Amygdala (tissue), 56 donors: ENCODE results near the gene NEK10.

Source experiments
- DNase-seq, 56 donors: peaks; one replicate each; lab custom pipeline; 2025; lab: John Stamatoyannopoulos, UW

NEK10 gene

DNA sequence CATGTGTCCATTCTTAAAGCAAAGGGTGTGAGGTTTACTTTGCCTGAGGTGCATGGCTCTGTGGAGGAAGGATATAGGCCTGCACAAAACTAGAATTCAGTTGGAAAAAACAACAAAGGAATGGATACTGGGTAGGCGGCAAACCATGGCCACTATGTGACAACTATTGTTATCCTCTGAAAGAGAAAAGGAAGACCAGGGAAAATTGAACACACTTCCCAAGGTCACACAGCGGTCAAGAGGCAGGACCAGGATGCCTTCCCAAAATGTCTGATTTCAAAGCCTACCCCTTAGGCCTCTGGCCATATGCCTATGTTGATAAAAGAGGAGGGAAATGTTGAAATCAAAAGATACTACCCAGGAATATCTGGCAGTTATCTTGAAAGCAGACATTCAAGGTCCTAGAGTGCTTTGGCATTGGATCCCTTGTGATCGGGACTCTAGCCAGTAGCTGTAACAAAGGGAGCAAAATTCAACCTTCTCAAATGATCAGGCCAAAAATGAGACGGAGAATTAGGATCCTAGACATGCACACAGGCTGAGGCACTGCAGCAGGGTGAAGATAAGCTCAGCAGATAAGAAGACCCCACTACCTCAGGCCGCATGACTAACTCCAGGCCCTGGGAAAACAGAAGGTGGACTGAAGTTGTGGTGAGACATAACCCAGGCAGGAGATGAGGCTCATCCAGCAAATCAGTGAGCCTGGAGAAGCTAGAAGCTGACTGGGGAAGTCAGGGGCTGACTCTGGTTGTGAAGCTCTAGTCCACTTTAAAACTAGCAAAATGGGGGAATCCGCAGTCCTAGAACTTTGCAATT lies 292.2 kb downstream of the NEK10 start:
- no peak for DNase-seq

DNA sequence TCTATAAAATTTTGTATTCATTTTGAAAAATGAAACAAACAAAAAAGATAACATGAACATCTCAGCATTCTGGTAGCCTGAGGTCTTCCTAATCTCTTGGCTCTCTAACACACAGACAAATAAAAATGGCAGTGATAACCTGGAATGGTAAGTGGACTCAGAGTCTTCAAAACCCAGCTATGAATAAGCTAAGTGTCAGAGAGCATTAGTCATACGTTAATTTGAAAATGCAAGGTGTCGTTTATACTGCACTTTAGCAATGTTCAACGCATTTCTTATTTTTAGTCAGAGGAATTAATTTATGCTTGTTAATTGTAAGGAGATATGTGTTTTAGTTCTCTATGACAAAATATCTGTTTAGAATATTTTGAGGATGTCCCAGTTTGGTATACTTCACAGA lies 294.3 kb downstream of the NEK10 start:
- DNase-seq: no peak

DNA sequence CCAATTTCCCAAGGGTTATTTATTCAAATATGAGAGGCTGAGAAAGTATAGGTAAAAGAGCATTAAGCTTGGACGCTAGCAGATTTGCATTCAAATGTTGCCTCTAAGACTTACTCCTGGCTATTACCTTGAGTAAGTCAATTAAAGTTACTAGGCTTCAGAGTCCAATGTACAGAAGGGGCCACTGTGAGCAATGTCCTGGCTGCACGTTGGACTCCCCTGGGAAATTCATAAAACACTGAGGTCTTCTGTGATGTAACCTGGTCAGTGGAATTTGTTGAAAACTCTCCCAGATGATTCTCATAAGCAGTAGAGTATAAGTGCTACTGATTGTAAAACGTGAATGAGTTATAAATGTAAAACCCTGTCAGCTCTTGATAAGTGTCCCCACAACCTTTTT lies 295.3 kb downstream of the NEK10 start:
- DNase-seq: no peak

DNA sequence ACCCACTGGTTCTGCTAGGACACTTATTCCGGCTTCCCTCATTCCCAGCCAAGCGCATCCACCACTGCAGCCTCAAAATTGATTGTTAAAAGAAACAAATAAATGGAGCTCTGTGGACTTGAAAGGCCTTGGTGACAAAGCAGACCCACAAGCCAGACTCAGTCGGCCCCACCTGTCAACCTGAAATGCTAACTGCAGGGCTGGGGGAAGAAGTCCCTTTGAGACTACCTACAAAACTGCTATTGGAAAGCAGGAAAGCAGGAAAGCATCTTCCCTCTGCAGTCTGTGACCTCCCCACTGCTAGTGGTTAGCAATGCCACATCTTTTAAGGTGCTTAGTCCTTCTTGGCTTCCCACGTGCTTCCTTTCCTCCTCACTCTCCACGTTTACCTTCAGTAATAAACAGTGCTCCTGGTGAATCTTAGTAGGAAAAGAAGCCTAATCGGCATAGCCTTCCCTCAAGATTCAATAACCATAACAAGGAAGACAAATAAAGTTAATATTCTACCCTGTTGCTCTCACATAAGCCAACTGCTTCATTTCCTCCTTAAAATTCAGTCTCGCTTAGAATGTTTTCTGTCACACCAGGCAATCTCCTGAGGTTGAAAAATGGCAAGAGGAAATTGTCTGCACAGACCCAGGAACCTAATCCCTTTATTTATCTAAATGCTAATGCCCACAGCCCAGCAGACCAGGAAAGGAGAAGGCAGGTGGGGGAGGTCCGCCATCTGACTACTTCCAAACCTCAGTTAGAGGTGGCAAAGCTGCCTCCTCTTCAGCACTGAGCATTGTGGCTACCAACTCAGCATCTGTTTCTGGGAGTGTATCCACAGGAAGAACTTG lies 296.2 kb downstream of the NEK10 start:
- DNase-seq: no peak

DNA sequence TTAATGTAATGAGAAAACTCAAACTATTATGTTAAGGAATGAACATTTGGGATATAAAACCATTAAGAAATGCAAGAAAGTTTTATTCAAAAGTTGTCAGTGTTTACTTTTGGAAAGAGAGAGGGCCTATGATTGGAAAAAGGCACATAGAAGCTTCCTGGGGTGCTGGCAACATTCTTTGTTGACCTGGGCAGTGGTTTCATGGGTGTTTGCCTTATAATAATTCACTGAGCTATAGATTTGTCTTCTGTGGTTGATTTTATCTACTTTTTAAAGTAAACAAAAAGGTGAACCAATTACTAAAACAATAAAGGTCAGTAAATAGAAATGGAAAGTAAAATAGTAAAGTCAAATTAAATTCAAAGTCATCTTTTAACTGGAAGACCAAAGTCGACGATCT lies 308.8 kb downstream of the NEK10 start:
- no peak for DNase-seq
